Transverse colon (tissue), 4 donors: Measurements from ENCODE around the gene SMARCA1.

Experiments
- EP300 ChIP-seq: sonication (generic); formaldehyde crosslinking; IDR thresholded peaks from one replicate; pipeline ENCODE4 v1.6.1; 2017; ENCODE audit warnings: antibody characterized with exemption, low read depth
- POLR2A ChIP-seq: fragments of 450-650 bp; IDR thresholded peaks from one replicate; pipeline ENCODE4 v1.6.1; 2016; ENCODE audit warnings: antibody characterized with exemption, mild to moderate bottlenecking, moderate library complexity
- POLR2AphosphoS5 ChIP-seq, 3 donors: sonication (generic); formaldehyde crosslinking; IDR thresholded peaks; one replicate each; pipeline ENCODE4 v1.6.1; 2016; ENCODE audit warnings: antibody characterized with exemption in 3 of 3
- TF ChIP-seq, protein P1 (sequence below), 5 experiments: fragments of 200-600 bp in 3 of 5; fragments of 450-650 bp in 2 of 5; sonication (generic) in 3 of 5; IDR thresholded peaks; 1 replicate in 2 of 5; 2 replicates in 3 of 5; pipeline ENCODE4 v1.5.1; 2016 to 2017; ENCODE audit warnings: antibody characterized with exemption in 5 of 5, inconsistent platforms in 3 of 5, mild to moderate bottlenecking in 2 of 5, moderate library complexity in 1 of 5

DNA sequence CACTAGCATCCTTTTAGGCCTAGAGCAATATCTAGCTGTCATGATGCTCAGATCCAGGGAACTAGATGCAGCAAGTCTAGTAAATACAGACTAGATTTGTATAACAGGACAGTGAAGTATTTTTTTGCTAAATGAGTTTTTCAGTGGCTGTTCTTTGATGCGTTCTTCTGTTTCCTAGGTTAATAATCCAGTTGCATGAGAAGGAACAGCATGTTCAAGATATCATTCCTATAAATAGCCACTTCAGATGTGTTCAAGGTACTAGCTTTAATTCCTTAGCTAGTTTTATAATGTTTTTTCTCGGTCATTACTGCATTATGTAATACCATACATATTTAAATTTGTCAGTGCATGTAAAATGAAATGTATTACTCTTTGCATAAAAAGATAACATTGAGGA, 21.5 kb upstream of the SMARCA1 start:
- no peak for TF ChIP-seq POLR2AphosphoS5 (IDR thresholded peaks at IDR 0.05)
- no peak for TF ChIP-seq POLR2A
- no peak for TF ChIP-seq EP300
- TF ChIP-seq, protein P1, sequence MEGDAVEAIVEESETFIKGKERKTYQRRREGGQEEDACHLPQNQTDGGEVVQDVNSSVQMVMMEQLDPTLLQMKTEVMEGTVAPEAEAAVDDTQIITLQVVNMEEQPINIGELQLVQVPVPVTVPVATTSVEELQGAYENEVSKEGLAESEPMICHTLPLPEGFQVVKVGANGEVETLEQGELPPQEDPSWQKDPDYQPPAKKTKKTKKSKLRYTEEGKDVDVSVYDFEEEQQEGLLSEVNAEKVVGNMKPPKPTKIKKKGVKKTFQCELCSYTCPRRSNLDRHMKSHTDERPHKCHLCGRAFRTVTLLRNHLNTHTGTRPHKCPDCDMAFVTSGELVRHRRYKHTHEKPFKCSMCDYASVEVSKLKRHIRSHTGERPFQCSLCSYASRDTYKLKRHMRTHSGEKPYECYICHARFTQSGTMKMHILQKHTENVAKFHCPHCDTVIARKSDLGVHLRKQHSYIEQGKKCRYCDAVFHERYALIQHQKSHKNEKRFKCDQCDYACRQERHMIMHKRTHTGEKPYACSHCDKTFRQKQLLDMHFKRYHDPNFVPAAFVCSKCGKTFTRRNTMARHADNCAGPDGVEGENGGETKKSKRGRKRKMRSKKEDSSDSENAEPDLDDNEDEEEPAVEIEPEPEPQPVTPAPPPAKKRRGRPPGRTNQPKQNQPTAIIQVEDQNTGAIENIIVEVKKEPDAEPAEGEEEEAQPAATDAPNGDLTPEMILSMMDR (IDR thresholded peaks at IDR 0.05), result no peak
